K562 (cell line): ENCODE measurements around the gene RNU6-8. TPM values are rescaled to one million over a fixed set of nuclear protein-coding genes. Genes with fewer than 3 reads are reported as not detected.

Source experiments
- CBX2 ChIP-seq: fragments of 200-600 bp; sonication (generic); IDR thresholded peaks from one replicate; pipeline ENCODE4 v1.6.1; 2012; ENCODE audit warnings: mild to moderate bottlenecking, low read length, inconsistent platforms; ENCODE audit not compliant: insufficient read depth, poor library complexity, severe bottlenecking
- CREBBP ChIP-seq: IDR thresholded peaks from one replicate; pipeline ENCODE4 v1.6.1; 2012; ENCODE audit warnings: low read depth, mild to moderate bottlenecking, control low read depth, inconsistent platforms, low read length
- ETS2 ChIP-seq: IDR thresholded peaks from 2 replicates; pipeline ENCODE4 v1.6.1; 2016; ENCODE audit warnings: borderline replicate concordance, missing genetic modification characterization, mild to moderate bottlenecking, moderate library complexity, missing compliant biosample characterization; ENCODE audit not compliant: poor library complexity, severe bottlenecking
- KLF6 ChIP-seq: fragments of 250-450 bp; sonication (Bioruptor Pico); IDR thresholded peaks from 2 replicates; pipeline ENCODE4 v1.4.0; 2020; ENCODE audit warnings: mild to moderate bottlenecking, moderate library complexity, borderline replicate concordance
- MCM2 ChIP-seq: fragments of 450-650 bp; IDR thresholded peaks from 2 replicates; pipeline ENCODE4 v1.6.1; 2017; ENCODE audit warnings: low read depth, mild to moderate bottlenecking
- MEIS2 ChIP-seq: fragments of 450-650 bp; IDR thresholded peaks from 2 replicates; pipeline ENCODE4 v1.6.1; 2014; ENCODE audit warnings: mild to moderate bottlenecking; ENCODE audit not compliant: partially characterized antibody
- OTX1 ChIP-seq: fragments of 450-650 bp; formaldehyde crosslinking; IDR thresholded peaks from 2 replicates; pipeline ENCODE4 v1.4.0; 2022; ENCODE audit warnings: mild to moderate bottlenecking
- PHTF2 ChIP-seq: fragments of 250-450 bp; sonication (Bioruptor Pico); IDR thresholded peaks from 2 replicates; pipeline ENCODE4 v1.5.0; 2021; ENCODE audit warnings: mild to moderate bottlenecking
- RAD21 ChIP-seq, 2 experiments: fragments of 250-450 bp in 1 of 2; fragments of 450-650 bp in 1 of 2; sonication (Bioruptor Pico) in 1 of 2; formaldehyde crosslinking in 1 of 2; IDR thresholded peaks in 1 of 2; conservative IDR thresholded peaks in 1 of 2; 2 replicates each; pipeline versions ENCODE4 v1.4.0 to v1.8.0; 2020 to 2022; ENCODE audit warnings: mild to moderate bottlenecking in 2 of 2, moderate library complexity in 1 of 2
- RBBP5 ChIP-seq: fragments of 200-600 bp; sonication (generic); IDR thresholded peaks from 2 replicates; pipeline ENCODE4 v1.6.1; 2012; ENCODE audit warnings: borderline replicate concordance, mild to moderate bottlenecking, low read length, control low read depth, inconsistent platforms; ENCODE audit not compliant: insufficient read depth, poor library complexity, severe bottlenecking
- SIN3B ChIP-seq: fragments of 450-650 bp; IDR thresholded peaks from 2 replicates; pipeline ENCODE4 v1.6.1; 2017; ENCODE audit warnings: low read depth, mild to moderate bottlenecking, moderate library complexity
- SIX5 ChIP-seq, 2 experiments: IDR thresholded peaks; 2 replicates each; pipeline ENCODE4 v1.6.1; 2011; ENCODE audit warnings: low read length in 2 of 2, borderline replicate concordance in 1 of 2, low read depth in 1 of 2, mild to moderate bottlenecking in 1 of 2, moderate library complexity in 1 of 2; ENCODE audit not compliant: insufficient read depth in 1 of 2
- polyA plus RNA-seq, 8 experiments: library from polyadenylated mRNA; depleted of rRNA in 4 of 8; stranded (reverse) in 5 of 8; unstranded in 3 of 8; fragments of >200 nt; fragmentation: Nextera tagmentation in 2 of 8; fragmentation: Illumina TruSeq in 1 of 8; extraction: Ambion mirVana in 2 of 8; extraction: Trizol in 1 of 8; gene quantifications; 2 replicates each; pipeline versions ENCODE4 v1.2.1 to v1.2.3, GENCODE V29; 2011 to 2014; ENCODE audit warnings: inconsistent platforms in 1 of 8, missing spikeins in 1 of 8
- total RNA-seq, 7 experiments: library from RNA; depleted of rRNA in 6 of 7; stranded (reverse); fragments of >200 nt in 6 of 7; fragmentation: Illumina TruSeq in 2 of 7; extraction: Trizol in 2 of 7; gene quantifications; 2 replicates each; pipeline versions ENCODE4 v1.2.1 to v1.2.3, GENCODE V29; 2011 to 2021; ENCODE audit warnings: low replicate concordance in 1 of 7
- TF ChIP-seq, protein P1 (sequence below): fragments of 450-650 bp; IDR thresholded peaks from 2 replicates; pipeline ENCODE4 v1.6.1; 2016; ENCODE audit warnings: antibody characterized with exemption
- TF ChIP-seq, protein P2 (sequence below): fragments of 250-450 bp; sonication (Bioruptor Pico); IDR thresholded peaks from 2 replicates; pipeline ENCODE4 v1.4.0; 2020; ENCODE audit warnings: mild to moderate bottlenecking, moderate library complexity
- TF ChIP-seq, protein P3 (sequence below): fragments of 450-650 bp; IDR thresholded peaks from 2 replicates; pipeline ENCODE4 v1.6.1; 2017; ENCODE audit warnings: antibody characterized with exemption
- TF ChIP-seq, protein P4 (sequence below): fragments of 250-450 bp; sonication (Bioruptor Pico); IDR thresholded peaks from 2 replicates; pipeline ENCODE4 v1.8.0; 2021; ENCODE audit warnings: mild to moderate bottlenecking, moderate library complexity
- TF ChIP-seq, protein P5 (sequence below): sonication (generic); formaldehyde crosslinking; IDR thresholded peaks from 2 replicates; pipeline ENCODE4 v1.8.1; 2023; ENCODE audit warnings: mild to moderate bottlenecking, missing genetic modification reagents

RNU6-8 gene
- total and polyA plus RNA-seq, 9 of the 15 experiments (the other 6 are each of a cell fraction or from before 2014, with no cell fraction given), result not detected

DNA sequence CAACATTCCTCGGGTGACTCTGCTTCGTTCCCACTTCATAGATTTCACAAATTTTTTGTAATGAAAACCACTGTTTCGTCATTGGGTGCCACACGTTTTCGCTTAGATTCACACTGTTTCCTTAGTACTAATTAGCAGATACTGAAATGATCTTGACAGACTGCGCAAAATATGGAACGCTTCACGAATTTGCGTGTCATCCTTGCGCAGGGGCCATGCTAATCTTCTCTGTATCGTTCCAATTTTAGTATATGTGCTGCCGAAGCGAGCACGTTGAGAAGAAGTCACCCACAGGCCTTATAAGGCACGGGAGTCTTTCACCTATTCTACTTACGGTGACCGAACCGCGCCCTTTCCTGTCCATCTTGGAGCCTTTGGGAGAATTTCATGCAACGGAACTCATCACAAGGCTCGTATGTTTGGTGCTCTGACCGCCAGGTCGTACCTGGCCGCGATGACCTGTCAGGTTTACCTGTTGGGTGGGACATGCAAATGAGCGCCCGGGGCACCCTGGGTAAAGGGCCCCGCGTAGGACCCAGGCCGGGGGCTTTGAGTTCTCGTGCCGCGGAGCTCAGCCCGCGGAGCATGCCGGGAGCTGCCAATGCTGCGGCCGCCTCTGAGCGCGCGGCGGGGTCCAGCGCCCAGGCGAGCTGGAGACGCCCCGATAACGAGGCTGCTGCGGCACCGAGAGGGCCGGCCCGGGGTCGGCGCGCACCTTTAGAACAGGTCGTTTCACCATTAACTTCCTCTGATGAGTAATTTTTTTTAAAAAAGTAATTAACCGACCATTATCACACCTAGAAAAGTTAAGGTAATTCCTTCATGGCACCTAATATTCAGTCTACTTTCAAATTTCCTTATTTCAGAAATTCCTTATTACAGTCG, at the start of gene RNU6-8 (continued):
- TF ChIP-seq RAD21 (CRISPR knock-in tag; conservative IDR thresholded peaks at IDR 0.05 in 1 of 2, IDR thresholded peaks at IDR 0.05 in 1 of 2) (no peak; a peak in 1 of 4 replicates), OTX1 (CRISPR knock-in tag) (no peak), MEIS2 (peak; percentile 29), SIN3B (no peak), KLF6 (CRISPR knock-in tag) (no peak), RBBP5 (peak; percentile 56), CBX2 (no peak), PHTF2 (CRISPR knock-in tag) (no peak), SIX5 (IDR thresholded peaks at IDR 0.05; ENCODE audit: borderline replicate concordance in 1 of 2, insufficient read depth in 1 of 2, low read depth in 1 of 2, low read length in 2 of 2) (no peak), MCM2 (no peak), ETS2 (tag) (no peak), CREBBP (no peak)
- TF ChIP-seq, protein P1, sequence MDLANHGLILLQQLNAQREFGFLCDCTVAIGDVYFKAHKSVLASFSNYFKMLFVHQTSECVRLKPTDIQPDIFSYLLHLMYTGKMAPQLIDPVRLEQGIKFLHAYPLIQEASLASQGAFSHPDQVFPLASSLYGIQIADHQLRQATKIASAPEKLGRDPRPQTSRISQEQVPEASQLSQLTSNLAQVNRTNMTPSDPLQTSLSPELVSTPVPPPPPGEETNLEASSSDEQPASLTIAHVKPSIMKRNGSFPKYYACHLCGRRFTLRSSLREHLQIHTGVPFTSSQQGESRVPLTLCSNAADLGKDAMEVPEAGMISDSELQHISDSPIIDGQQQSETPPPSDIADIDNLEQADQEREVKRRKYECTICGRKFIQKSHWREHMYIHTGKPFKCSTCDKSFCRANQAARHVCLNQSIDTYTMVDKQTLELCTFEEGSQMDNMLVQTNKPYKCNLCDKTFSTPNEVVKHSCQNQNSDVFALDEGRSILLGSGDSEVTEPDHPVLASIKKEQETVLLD, result peak; percentile 44; the same call in 1 of the 2 replicates
- TF ChIP-seq, protein P2, sequence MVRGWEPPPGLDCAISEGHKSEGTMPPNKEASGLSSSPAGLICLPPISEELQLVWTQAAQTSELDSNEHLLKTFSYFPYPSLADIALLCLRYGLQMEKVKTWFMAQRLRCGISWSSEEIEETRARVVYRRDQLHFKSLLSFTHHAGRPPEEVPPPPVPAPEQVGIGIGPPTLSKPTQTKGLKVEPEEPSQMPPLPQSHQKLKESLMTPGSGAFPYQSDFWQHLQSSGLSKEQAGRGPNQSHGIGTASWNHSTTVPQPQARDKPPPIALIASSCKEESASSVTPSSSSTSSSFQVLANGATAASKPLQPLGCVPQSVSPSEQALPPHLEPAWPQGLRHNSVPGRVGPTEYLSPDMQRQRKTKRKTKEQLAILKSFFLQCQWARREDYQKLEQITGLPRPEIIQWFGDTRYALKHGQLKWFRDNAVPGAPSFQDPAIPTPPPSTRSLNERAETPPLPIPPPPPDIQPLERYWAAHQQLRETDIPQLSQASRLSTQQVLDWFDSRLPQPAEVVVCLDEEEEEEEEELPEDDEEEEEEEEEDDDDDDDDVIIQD (CRISPR knock-in tag), result no peak
- TF ChIP-seq, protein P3, sequence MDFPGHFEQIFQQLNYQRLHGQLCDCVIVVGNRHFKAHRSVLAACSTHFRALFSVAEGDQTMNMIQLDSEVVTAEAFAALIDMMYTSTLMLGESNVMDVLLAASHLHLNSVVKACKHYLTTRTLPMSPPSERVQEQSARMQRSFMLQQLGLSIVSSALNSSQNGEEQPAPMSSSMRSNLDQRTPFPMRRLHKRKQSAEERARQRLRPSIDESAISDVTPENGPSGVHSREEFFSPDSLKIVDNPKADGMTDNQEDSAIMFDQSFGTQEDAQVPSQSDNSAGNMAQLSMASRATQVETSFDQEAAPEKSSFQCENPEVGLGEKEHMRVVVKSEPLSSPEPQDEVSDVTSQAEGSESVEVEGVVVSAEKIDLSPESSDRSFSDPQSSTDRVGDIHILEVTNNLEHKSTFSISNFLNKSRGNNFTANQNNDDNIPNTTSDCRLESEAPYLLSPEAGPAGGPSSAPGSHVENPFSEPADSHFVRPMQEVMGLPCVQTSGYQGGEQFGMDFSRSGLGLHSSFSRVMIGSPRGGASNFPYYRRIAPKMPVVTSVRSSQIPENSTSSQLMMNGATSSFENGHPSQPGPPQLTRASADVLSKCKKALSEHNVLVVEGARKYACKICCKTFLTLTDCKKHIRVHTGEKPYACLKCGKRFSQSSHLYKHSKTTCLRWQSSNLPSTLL, result no peak
- TF ChIP-seq, protein P4, sequence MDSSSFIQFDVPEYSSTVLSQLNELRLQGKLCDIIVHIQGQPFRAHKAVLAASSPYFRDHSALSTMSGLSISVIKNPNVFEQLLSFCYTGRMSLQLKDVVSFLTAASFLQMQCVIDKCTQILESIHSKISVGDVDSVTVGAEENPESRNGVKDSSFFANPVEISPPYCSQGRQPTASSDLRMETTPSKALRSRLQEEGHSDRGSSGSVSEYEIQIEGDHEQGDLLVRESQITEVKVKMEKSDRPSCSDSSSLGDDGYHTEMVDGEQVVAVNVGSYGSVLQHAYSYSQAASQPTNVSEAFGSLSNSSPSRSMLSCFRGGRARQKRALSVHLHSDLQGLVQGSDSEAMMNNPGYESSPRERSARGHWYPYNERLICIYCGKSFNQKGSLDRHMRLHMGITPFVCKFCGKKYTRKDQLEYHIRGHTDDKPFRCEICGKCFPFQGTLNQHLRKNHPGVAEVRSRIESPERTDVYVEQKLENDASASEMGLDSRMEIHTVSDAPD, result no peak
- TF ChIP-seq, protein P5, sequence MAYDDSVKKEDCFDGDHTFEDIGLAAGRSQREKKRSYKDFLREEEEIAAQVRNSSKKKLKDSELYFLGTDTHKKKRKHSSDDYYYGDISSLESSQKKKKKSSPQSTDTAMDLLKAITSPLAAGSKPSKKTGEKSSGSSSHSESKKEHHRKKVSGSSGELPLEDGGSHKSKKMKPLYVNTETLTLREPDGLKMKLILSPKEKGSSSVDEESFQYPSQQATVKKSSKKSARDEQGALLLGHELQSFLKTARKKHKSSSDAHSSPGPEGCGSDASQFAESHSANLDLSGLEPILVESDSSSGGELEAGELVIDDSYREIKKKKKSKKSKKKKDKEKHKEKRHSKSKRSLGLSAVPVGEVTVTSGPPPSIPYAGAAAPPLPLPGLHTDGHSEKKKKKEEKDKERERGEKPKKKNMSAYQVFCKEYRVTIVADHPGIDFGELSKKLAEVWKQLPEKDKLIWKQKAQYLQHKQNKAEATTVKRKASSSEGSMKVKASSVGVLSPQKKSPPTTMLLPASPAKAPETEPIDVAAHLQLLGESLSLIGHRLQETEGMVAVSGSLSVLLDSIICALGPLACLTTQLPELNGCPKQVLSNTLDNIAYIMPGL (CRISPR knock-in tag), result no peak
